Measurements from ENCODE around the gene ELL.

- TF ChIP-seq JUND (IDR thresholded peaks at IDR 0.05) (no peak), EZH2phosphoT487 (IDR thresholded peaks at IDR 0.05; ENCODE audit: borderline replicate concordance) (no peak), RAD21 (IDR thresholded peaks at IDR 0.05; ENCODE audit: low read depth) (no peak), SP1 (IDR thresholded peaks at IDR 0.05; ENCODE audit: low read depth) (no peak), CEBPB (IDR thresholded peaks at IDR 0.05; ENCODE audit: low read depth) (peak; percentile 95), POLR2A (IDR thresholded peaks at IDR 0.05; ENCODE audit: borderline replicate concordance, extremely low read depth, insufficient read depth, insufficient read length) (no peak), EZH2 (IDR thresholded peaks at IDR 0.05) (no peak), FOSL1 (IDR thresholded peaks at IDR 0.05; ENCODE audit: low read depth) (no peak), SIN3A (IDR thresholded peaks at IDR 0.05; ENCODE audit: low read depth) (no peak), ELF1 (IDR thresholded peaks at IDR 0.05; ENCODE audit: borderline replicate concordance, low read depth) (no peak), POLR2AphosphoS5 (IDR thresholded peaks at IDR 0.05; ENCODE audit: low read depth, low read length) (no peak)
- TF ChIP-seq, protein P1, sequence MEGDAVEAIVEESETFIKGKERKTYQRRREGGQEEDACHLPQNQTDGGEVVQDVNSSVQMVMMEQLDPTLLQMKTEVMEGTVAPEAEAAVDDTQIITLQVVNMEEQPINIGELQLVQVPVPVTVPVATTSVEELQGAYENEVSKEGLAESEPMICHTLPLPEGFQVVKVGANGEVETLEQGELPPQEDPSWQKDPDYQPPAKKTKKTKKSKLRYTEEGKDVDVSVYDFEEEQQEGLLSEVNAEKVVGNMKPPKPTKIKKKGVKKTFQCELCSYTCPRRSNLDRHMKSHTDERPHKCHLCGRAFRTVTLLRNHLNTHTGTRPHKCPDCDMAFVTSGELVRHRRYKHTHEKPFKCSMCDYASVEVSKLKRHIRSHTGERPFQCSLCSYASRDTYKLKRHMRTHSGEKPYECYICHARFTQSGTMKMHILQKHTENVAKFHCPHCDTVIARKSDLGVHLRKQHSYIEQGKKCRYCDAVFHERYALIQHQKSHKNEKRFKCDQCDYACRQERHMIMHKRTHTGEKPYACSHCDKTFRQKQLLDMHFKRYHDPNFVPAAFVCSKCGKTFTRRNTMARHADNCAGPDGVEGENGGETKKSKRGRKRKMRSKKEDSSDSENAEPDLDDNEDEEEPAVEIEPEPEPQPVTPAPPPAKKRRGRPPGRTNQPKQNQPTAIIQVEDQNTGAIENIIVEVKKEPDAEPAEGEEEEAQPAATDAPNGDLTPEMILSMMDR (IDR thresholded peaks at IDR 0.05 in 2 of 3, conservative IDR thresholded peaks at IDR 0.05 in 1 of 3; ENCODE audit: borderline replicate concordance in 1 of 3, insufficient read depth in 1 of 3, low read depth in 2 of 3, low read length in 2 of 3), result no peak
- TF ChIP-seq, protein P2, sequence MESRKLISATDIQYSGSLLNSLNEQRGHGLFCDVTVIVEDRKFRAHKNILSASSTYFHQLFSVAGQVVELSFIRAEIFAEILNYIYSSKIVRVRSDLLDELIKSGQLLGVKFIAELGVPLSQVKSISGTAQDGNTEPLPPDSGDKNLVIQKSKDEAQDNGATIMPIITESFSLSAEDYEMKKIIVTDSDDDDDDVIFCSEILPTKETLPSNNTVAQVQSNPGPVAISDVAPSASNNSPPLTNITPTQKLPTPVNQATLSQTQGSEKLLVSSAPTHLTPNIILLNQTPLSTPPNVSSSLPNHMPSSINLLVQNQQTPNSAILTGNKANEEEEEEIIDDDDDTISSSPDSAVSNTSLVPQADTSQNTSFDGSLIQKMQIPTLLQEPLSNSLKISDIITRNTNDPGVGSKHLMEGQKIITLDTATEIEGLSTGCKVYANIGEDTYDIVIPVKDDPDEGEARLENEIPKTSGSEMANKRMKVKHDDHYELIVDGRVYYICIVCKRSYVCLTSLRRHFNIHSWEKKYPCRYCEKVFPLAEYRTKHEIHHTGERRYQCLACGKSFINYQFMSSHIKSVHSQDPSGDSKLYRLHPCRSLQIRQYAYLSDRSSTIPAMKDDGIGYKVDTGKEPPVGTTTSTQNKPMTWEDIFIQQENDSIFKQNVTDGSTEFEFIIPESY (IDR thresholded peaks at IDR 0.05; ENCODE audit: extremely low read depth, insufficient replicate concordance, low read length), result no peak
Measured at GRCh38 chr19:18478545-18479311, 43.1 kb downstream of the ELL start.
